GM19043 (cell line): ENCODE data around the gene SHFL.

Experiments used
- ATAC-seq: cut with Tn5 transposase; IDR thresholded peaks from one replicate; pipeline ENCODE4 v1.9.1; 2021; ENCODE audit warnings: low read depth; ENCODE audit not compliant: unreplicated experiment

The SHFL gene

DNA sequence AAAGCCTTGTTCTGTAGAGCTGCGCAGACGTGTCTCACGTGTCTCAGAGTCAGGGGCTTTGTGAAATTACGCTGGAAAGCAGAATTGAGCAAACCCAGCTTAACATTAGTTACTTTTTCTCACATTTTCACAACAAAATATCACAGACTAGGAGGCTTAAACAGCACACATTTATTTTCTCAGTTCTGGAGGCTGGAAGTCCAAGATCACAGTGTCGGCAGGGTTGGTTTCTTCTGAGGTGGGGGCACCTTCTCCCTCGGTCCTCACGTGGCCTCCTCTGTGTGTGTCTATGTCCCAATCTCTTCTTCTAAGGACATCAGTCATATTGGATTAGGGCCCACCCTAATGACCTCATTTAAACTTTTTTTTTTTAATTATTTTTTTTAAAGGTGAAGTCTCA is 38.3 kb downstream of the SHFL start:
- ATAC-seq: no peak

DNA sequence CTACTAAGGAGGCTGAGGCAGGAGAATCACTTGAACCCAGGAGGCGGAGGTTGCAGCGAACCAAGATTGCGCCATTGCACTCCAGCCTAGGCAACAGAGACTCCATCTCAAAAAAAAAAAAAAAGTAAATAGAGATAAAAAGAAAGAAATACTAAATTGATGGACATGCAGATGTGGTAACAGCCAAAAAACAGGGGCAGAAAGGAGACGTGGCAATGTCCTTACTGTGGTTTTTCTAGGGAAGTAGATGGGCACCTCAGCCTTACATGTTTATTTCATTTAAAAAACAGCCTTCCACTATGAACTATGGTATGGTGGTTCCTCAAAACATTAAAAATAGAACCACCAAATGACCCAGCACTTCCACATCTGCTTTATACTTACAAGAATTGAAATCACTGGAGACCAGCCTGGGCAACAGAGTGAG is 40.1 kb downstream of the SHFL start:
- no peak for ATAC-seq

DNA sequence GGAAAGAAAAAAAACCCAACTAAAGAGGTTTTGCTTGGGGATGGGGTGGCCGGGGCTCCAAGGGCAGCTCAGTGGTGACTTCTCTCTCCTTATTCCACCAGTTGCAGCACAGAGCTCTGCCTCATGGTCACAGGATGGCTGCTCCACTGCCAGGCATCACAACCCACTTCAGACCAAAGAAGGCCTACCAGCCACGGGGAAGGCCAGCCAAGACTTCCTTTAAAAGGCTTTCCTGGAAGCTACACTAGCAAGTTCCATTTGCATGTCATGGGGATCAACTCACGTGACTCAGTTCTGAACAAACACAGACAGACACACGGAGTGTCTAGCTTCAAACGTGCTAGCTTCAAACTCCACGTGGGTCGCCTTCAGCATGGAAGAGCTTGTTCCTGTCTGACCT is 46.8 kb downstream of the SHFL start:
- ATAC-seq: no peak

DNA sequence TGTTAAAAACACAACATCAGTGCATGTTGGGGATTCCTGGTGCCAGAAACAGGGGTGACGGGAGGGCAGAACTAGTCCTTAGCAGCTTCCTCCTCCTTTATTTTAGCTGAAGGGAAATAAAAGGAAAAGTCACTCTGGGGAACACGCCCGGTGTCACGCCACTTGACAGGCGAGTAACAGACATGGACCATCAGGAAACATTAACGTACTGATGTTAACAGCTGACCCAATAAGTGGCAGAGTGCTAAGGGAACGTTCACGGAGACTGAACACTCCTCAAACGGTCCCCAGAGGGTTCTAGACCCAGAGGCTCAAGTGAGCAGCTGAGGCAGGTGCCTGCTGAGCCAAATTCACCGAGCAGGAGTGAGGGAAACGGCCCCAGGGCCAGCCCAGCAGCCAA is 47.5 kb downstream of the SHFL start:
- ATAC-seq: no peak

DNA sequence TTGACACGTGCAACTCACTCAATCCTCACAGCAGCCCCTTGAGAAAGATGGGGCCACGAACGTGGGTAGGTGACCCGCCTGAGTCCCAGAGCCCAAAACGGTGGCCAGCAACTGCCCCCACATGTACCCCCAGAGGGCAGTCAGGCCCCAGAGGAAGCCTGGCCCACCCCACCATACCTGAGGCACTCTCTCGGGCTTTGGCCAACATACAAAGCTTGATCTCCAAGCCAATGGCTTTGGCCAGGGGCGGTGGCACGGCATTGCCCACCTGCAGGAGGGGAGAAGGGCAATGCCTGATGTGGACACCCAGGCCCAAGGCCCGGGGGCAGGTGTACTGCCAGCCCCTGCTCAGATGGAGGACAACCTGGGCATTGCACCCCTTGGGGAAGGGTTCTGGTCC is 47.9 kb downstream of the SHFL start:
- ATAC-seq: no peak

DNA sequence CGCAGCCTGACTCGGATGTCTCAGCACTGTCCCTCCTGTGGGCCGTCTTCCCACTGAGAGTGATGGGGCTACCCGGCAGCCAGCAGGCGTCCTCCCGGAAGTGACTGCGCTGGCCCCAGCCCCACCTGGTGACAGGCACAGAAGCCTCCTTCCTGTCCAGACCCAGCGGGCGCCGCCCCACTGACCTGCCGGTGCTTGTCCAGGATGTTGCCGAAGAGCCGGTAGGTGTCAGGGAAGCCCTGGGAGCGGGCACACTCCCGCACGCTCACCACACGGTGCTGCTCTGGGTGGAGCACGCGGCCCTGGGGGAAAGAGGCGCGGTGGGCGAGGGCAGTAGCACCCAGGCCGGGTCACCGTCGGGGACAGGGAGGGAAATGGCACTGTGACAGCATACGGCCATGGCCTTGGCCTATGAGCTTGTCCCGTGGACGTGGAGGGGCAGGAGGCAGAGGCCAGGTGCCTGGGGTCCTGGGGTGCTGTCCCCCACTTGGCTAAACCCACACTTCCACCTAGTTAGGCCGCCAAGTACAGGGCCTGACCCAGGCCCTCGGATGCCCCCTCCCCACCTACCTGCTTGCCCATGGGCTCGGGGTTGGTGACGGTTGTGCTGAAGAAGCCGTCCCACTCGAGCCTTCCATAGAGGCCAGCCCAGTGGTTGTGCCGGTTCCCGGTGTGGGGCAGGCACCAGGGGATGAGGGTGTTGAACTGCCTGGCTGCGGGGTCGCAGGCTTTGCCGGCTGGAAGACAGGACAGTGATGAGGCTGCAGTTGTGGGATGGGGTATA is 49.6 kb downstream of the SHFL start:
- no peak for ATAC-seq

DNA sequence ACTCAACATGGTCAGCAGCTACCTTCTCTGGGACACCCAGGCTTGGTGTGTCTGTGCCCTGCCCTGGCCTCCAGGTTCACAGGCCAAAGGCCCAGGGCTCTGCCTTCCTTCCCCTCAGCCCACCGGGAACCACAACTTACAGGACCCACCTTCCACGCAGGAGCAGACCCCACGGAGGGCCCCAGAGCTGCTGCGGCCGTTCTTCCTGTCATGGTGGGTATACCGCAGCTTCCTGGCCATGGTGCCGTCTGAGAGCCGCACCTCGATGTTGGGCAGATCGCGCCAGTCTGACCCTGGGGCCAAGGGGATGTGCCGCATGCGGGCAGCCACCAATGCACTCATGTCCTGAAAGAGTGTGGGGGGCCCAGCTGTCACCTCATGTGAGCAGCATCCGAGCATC is 50.8 kb downstream of the SHFL start:
- ATAC-seq: no peak

DNA sequence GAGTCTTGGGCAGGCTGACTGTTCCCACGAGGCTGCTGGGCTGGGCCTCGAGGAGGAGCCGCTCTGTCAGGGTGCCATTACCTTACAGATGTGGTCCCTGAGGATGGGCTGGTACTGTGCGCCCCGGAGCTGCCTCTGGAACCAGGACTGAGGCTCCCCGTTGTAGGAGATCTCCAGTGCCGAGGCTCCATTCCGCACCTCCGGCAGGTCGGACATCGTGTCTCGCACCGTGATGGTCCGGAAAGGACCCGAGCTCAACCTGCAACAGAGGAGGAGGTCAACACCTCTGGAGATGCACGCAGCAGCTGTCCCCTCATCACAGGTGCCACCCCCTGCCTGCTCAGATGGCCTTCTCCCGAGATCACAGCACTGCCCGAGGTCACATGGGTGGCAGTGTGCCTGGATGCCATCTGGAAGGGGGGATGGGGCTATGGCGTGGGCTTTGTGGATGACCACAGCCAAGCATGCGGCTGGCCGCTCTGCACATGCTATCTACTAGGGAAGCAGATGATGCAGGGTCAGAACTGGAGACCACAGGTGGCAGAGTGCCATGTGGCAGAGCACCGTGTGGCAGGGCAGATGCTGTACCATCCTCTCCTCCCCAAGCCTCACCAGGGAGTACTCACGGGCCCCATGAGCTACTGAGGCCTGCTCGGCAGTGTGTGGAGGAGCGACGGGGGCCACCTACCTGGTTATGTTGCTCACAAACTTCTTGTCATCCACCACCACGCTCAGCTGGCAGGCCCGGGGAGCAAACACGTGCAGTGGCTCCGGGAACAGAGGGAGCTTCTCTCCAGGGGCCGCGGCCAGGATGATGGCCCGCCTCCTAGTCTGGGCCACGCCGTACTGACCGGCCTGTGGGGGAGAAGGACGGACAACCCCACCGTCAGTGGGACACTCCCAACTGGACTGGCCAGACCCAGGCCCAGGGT is 51.9 kb downstream of the SHFL start:
- ATAC-seq: no peak

DNA sequence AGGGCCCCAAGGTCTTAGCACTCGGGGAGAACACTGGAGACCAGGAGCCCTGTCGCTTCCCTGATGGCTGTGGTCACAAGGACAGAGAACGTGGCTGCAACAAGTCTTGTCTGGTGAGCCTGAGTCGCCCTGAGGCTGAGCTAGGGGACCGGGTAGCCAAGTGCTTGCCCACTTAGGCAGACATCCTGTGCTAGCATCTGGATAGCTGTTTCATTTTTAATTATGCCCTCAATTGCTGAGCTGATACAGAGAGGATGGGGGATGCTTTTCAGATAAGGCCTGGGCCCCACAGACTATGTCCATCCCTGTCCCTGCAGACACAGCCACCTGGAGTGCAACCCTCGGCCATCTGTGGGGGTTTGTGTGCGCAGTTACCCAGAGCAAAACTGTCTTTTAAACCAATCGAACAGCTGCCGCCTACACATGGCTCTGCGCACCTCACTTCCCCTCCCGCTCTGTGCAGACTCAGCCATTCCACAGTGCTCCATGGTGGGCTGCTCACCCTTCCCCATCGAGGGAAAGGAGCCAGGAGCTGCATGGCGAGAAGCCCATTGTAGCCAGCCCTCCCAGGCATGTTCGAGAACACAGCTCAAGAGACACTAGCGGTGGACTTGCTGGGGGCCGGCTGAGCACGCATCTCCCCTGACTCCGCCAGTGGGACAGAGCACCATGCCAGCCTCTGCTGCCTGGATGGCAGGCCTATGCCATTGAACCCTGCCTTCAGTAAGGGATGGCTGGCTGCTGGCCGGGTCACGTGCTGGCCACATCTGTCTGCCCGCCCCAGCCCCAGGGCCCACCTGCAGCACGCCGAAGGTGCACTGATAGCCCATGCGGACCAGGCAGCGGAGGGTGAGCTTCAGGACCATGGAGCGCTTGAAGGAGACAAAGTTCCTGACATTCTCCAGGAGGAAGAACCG is 53.0 kb downstream of the SHFL start:
- ATAC-seq: no peak

DNA sequence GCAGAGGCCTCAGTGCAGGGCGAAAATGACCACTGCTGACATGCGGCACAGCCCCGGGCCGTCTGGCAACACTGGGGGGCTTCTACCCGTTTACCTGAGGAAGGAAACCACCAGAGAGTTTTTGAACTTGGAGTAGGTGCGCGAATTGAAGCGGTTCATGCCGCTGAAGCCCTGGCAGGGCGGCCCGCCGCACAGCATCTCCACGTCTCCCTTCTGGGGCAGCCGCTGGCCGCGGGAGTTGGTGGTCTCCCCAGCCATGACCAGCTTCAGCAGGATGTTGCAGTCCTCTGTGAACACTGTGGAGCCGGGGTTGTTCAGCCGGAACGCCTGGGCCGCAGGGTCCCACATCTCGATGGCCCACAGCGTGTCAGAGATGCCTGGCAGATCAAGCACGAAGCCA is 53.8 kb downstream of the SHFL start:
- ATAC-seq: no peak

DNA sequence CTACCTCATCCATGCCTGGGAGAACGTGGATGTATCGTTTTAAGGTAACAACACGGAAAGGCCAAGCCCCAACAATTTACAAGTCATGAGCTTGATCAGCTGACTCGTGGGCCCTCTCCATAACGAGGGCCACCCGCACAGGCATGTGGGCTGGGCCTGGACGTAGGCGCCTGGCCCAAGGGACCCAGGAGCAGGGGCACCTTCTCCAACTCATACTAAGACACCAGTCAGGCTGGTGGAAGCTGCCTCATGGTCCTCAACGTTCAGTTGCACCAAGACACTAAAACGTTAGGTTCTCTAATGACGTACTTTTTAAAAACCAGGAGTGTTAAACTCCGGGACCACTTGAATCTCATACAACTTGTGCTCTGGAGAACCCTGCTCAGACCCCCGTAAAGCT is 55.4 kb downstream of the SHFL start:
- no peak for ATAC-seq

DNA sequence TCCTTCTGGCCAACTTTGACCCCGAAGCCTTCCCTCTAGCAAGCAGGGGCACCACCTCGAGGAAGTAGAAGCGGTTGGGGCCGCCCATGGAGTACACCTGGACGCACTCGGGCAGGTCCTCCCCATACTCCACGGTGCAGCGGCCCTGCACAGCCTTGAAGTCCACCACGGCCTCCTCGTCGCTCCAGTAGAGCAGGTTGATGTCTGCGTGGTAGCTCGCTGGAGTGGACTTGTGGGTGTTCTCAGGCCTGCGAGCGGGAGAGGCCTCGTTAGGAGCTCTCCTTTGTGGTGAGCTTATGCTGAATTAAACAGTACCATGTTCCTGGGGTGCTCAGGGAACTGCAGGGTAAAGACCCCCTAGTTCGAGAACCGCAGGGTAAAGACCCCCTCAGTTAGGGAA is 55.9 kb downstream of the SHFL start:
- no peak for ATAC-seq
